ENCODE results near the gene EVC.

EVC gene

DNA sequence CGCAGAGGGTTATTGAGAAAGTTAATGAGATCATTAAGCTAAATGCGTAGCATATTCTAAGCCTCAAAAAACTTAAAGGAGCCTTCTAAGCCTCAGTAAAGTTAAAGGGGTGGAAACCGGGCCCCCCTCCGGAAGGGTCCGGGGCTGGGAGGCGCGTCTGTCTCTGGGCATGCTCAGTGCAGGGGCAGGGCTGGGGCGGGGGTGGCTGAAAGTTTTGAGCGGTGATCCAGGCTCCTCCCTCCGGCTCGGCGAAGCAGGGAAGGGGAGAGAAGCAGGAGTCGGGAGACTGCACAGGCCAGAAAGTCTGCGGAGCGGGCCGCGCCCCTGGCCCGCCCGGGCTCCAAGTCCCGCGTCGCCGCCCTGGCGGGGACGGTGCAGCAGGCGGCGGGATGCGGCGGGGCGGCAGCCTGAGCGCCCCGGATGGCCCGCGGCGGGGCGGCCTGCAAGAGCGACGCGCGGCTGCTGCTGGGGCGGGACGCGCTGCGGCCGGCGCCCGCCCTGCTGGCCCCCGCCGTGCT, at the start of gene EVC:
Gene EVC (plus strand): TSS at position 241 of the 518 bp plus-strand sequence. CDS start 180 bp downstream, at position 421.
- no peak for FAIRE-seq

DNA sequence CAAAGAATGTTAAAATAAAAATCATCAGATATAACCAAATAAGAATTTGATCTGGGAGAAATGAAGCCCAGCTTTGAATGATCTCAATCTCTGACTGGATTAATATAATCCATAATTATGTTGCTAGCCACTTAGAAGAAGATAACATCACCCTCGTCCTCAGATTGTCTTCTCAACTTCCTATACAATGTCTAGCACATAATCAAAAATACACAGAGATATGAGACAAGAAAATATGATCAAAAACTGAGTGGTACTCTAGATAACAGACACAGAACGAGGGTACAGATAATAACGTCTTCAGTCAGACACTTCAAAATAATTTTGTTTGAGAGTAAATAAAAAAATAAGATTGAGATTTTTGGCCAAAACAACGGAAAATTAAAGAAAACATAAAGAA, 49.8 kb upstream of the EVC start:
- FAIRE-seq: no peak

- no peak for FAIRE-seq
Observed at GRCh38 chr4:5662555-5662954, 48.4 kb upstream of the EVC start.

GRCh38 chr4:5664778-5665177, 46.2 kb upstream of the EVC start:
- FAIRE-seq: no peak

GRCh38 chr4:5666741-5667140, 44.3 kb upstream of the EVC start:
- FAIRE-seq: no peak

GRCh38 chr4:5676763-5677162, 34.2 kb upstream of the EVC start:
- no peak for FAIRE-seq

- no peak for FAIRE-seq
Observed at GRCh38 chr4:5678977-5679376, 32.0 kb upstream of the EVC start.

DNA sequence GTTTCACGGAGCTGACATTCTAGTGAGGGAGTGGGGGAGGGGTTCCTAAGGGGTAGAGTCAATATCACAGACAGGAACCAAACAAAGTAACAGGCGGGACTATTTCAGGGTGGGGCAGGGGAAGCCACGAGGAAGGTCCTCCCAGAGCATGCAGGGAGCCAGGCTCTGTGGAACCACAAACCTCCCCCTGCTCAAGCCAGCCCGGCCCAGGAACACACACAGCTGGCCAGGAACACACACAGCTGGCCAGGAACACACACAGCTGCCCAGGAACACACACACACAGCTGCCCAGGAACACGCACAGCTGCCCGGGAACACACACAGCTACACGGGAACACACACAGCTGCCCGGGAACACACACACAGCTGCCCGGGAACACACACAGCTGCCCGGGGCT, 27.4 kb upstream of the EVC start:
- FAIRE-seq: no peak

DNA sequence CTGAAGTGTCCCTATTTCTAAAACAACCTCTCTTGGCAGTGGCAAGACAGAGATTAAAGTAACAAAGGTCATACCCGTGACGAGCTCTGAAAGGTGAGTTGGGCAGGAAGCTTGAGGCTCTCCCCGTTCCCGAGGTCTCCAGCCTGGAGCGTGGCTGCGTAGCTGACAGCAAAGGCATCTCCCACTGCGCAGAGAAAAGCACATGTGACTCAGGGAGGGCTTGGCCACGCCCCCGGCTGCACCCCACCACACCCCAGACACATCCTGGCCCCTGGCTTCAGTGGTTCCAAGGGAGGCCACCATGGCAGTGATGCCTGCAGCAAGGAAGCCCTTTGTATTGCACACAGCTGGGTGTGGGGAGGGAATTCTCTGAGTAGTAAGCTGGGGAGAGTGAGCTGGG, 25.7 kb upstream of the EVC start:
- FAIRE-seq: no peak

- FAIRE-seq: no peak
Observed at GRCh38 chr4:5686338-5686737, 24.7 kb upstream of the EVC start.

DNA sequence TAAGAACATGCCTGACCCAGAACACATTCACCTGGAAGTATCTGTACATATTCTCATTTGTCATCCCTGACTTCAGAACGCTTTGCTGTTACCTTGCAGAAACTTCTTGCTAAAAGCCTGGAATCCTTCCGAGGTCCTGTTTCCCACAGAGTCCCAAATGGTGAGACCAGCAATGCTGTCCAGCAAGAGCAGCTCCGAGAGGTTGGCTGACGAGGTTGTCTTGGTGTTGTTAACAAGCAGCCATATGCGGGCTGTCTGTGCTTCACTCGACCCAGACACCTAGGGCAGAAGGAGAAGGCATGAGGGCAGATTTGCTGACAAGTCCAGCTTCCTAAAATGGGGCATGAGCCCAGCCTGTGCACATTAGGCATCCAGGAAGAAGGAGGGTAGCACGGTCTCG, 21.9 kb upstream of the EVC start:
- no peak for FAIRE-seq

DNA sequence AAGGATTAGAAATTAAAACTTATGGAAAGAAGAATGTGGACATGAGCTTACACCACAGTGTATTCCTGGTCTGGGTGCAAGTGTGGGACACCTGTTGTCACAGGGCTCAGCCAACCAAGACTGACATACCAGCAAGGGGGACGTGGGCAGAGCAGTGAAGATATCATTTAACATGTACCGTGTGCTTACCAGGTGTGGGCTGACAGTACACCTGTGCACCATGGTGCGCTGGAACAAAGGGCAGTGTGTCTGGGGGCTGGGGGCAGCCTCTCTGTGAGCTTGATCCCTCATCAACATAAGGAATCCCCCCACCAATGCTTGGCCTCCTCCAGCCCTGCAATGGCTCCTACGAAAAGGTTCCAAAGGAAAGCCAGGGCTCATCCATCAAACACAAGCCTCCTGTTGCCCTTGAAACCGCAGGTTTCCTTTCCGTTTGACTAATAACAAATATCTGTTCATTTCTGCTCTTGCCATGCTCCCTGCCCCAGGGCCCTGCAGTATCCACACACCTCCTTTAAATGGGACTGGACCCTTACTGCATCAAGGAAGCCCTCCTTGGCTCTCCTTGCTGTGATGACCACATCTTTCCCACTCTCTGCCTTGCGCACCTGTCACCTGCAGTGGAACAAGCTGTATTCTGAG, 19.4 kb upstream of the EVC start:
- no peak for FAIRE-seq

GRCh38 chr4:5693871-5694270, 17.1 kb upstream of the EVC start:
- no peak for FAIRE-seq

DNA sequence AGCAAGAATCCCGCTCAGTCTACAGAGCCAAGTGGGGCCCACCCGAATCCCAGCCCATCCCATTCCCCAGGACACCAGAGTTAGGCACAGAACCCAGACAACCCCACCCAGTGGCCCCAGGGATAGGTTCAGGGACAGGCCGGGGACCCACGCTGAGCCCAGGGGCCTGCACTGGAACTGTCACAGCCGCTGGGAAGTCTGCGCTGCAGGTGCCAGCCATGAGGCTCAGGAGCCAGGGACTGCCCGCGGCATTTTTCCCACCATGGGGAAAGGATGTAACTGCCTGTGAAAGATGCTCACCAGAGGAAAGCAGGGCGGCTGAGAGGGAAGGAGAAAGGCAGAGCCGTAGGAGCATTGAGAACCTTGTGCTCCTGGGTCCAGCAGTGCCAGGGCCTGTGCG, 14.7 kb upstream of the EVC start:
- FAIRE-seq: no peak

- no peak for FAIRE-seq
Observed at GRCh38 chr4:5700459-5700858, 10.5 kb upstream of the EVC start.

GRCh38 chr4:5701971-5702370, 9.0 kb upstream of the EVC start:
- no peak for FAIRE-seq

DNA sequence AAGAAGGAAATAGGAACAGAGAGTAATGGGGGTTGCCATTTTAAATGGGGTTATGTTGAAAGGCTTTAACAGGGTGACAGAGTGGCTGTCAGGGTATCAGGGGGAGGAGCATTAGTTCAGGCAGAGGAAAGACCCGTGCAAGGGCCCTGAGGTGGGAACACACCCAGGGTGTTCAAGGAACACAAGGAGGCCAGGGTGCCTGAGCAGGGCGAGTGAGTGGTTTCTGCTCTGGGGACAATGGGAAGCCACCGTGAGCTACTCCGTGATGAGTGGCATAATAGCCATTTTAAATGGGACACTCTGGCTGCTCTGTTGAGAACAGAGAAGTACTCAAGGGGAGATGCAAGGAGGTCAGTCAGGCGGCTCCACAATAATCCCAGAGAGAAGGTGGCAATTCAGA, 7.2 kb upstream of the EVC start:
- FAIRE-seq: no peak

GRCh38 chr4:5704276-5704675, 6.7 kb upstream of the EVC start:
- no peak for FAIRE-seq

- no peak for FAIRE-seq
Observed at GRCh38 chr4:5705647-5706320, 5.2 kb upstream of the EVC start.

- no peak for FAIRE-seq
Observed at GRCh38 chr4:5706486-5707290, 4.3 kb upstream of the EVC start.

DNA sequence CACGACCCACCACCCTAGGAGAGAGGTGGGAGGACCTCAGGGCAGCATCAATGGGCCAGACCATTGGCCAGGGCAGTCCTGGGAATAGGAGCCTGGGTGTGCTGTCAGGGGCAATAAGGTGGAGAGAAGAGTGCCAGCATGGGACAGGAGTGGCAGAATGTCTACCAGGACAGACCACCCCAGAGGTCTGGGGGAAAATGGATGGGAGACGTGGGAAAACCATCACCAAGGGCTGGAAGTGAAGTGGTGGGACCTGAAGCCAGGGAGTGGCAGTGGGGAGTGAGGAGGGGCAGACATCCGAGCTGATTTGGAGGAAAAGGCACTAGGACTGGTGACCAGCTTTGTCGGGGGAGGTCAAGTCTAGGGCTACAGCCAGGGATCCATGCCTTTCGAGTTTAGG, 3.6 kb upstream of the EVC start:
- FAIRE-seq: no peak

DNA sequence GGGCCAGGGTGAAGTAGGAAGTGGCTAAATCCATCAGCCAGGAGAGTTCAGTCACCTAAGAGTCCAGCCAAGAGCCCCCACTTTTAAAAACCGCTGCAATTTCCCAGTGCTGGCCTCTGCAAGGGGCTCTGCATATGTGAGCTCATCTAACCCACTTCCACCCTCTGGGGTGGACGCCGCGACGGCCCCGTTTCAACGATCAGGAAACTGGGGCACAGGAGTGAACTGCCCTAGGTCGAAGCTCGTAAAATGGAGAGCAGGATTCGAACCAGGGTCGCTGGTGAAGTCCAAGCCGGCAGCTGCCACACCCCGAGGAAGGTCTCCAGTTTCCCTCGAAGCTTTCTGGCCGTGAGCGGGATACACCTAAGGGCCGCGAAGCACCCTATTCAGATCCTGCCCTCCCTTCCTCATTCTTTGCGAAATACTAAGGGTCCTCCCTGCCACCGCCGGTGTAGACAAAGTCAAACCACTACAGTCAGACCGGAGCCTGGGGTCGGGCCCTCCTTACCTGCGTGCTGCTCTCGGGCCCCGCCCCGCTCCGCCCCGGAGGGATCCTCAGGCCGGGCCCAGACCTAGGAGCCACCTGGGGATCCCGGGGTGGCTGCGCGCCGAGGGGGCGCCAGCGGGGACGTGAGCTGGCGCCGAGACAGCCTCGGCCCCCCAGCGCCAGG, 3.1 kb upstream of the EVC start:
- FAIRE-seq: no peak
